ENCODE measurements around the gene ANKRD53. TPM values are rescaled to one million over a fixed set of nuclear protein-coding genes. Genes with fewer than 3 reads are reported as not detected.

Gene ANKRD53, protein sequence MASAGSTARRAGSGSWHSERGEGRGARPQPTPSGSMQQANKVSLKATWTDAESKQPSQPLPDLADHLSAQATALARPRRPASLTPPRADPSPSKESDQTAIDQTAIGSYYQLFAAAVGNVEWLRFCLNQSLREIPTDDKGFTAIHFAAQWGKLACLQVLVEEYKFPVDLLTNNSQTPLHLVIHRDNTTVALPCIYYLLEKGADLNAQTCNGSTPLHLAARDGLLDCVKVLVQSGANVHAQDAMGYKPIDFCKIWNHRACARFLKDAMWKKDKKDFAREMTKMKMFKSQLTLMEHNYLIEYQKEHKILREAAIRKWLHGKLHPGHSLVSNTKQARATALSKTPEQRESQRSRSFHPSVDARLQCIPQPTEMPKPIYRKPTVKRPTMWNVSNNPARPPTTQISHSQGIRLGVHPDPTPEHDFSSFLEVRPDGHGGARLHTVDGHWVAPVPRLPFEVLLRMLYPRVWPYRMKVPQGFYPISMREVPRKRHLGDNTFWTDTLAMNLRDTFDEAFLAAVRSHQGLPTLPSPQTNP
- total RNA-seq: 0.39 and 0.65 TPM in 2 replicates

GRCh38 chr2:70978341-70979179 is at the start of gene ANKRD53:
Gene ANKRD53, plus strand, starts transcription at chr2:70978630. Its CDS starts 16 bp downstream, at chr2:70978646.

GRCh38 chr2:70935468-70936164 is 42.8 kb upstream of the ANKRD53 start, which contains the start of gene ATP6V1B1:
Gene ATP6V1B1, plus strand, starts transcription at chr2:70935900. Its CDS starts 55 bp downstream, at chr2:70935955.

DNA sequence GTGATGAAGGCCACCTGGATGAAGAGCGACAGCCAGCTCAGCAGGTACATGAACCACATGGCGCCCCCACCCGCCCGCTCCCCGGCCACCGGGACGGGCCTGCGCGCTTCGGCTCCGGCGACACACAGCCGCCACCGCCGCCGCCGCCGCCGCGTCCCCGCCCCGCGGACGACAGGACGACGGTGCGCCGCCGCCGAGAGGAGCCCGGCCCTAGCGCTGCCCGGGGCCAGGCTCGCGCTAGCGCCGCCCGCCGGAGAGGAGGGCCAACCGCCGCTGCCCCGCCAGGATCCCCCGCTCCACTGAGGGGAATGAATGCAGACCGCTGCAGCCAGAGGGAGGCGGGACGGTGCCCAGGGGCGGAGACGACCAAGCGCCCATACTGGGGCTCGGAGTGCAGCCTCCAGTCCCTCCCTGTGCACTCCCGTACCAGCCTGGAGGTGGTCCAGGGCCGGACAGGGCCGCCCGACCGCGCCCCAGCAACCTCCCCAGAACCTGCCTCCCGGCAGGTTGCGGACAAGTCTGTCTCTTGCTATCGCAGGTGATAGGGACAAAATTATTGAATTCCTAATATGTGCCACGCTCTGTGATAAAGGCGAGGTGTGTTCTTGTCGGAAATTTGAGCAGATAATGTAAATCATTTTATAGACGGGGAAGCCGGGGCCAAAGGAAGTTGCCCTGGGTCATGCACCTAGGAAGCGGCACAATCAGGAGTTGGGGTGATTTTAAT is 16.4 kb downstream of the ANKRD53 start, which contains the start of gene TEX261:
TSS of gene TEX261 (minus strand) at position 175 of the 727 bp plus-strand sequence. CDS start at position 59, 116 bp downstream.

Small RNA genes within 50 kb of the gene (small RNA-seq; reads per million reads assigned to genes)
- gene RN7SL160P: not detected

Other genes with a start within 250 kb of the ANKRD53 start
- under 0.01 TPM in 2 replicates for gene ADD2, start 210.4 kb upstream of the ANKRD53 start, total RNA-seq
- not detected in 2 replicates for gene FIGLA, start 188.0 kb upstream of the ANKRD53 start, total RNA-seq
- not detected in 2 replicates for gene CLEC4F, start 158.0 kb upstream of the ANKRD53 start, total RNA-seq
- not detected in 2 replicates for gene CD207, start 142.8 kb upstream of the ANKRD53 start, total RNA-seq
- gene VAX2, start 78.1 kb upstream of the ANKRD53 start, total RNA-seq: 0.65 TPM in 2 replicates
- gene ATP6V1B1, start 42.7 kb upstream of the ANKRD53 start, total RNA-seq: 0.39 TPM in 1 of 2 replicates, not detected in the other
- gene TEX261, start 16.2 kb downstream of the ANKRD53 start, total RNA-seq: 42.3 and 48.0 TPM in 2 replicates
- 52.5 and 57.7 TPM in 2 replicates for gene NAGK, start 90.0 kb downstream of the ANKRD53 start, total RNA-seq
- 14.1 and 21.8 TPM in 2 replicates for gene MCEE, start 151.6 kb downstream of the ANKRD53 start, total RNA-seq
- gene MPHOSPH10, start 152.0 kb downstream of the ANKRD53 start, total RNA-seq: 20.5 and 20.9 TPM in 2 replicates
- gene PAIP2B, start 248.5 kb downstream of the ANKRD53 start, total RNA-seq: 0.65 and 1.1 TPM in 2 replicates